Measurements from ENCODE around the gene MIA3.
A peak's percentile ranks its signal among the peaks of the same experiment; 100 is the strongest.
"Not testable (repeated sequence)": the region's sequence is repeated elsewhere in the genome, so short reads cannot be mapped to it uniquely, and the experiment has no call there.

MIA3 gene, protein sequence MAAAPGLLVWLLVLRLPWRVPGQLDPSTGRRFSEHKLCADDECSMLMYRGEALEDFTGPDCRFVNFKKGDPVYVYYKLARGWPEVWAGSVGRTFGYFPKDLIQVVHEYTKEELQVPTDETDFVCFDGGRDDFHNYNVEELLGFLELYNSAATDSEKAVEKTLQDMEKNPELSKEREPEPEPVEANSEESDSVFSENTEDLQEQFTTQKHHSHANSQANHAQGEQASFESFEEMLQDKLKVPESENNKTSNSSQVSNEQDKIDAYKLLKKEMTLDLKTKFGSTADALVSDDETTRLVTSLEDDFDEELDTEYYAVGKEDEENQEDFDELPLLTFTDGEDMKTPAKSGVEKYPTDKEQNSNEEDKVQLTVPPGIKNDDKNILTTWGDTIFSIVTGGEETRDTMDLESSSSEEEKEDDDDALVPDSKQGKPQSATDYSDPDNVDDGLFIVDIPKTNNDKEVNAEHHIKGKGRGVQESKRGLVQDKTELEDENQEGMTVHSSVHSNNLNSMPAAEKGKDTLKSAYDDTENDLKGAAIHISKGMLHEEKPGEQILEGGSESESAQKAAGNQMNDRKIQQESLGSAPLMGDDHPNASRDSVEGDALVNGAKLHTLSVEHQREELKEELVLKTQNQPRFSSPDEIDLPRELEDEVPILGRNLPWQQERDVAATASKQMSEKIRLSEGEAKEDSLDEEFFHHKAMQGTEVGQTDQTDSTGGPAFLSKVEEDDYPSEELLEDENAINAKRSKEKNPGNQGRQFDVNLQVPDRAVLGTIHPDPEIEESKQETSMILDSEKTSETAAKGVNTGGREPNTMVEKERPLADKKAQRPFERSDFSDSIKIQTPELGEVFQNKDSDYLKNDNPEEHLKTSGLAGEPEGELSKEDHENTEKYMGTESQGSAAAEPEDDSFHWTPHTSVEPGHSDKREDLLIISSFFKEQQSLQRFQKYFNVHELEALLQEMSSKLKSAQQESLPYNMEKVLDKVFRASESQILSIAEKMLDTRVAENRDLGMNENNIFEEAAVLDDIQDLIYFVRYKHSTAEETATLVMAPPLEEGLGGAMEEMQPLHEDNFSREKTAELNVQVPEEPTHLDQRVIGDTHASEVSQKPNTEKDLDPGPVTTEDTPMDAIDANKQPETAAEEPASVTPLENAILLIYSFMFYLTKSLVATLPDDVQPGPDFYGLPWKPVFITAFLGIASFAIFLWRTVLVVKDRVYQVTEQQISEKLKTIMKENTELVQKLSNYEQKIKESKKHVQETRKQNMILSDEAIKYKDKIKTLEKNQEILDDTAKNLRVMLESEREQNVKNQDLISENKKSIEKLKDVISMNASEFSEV (N-terminal part only)

DNA sequence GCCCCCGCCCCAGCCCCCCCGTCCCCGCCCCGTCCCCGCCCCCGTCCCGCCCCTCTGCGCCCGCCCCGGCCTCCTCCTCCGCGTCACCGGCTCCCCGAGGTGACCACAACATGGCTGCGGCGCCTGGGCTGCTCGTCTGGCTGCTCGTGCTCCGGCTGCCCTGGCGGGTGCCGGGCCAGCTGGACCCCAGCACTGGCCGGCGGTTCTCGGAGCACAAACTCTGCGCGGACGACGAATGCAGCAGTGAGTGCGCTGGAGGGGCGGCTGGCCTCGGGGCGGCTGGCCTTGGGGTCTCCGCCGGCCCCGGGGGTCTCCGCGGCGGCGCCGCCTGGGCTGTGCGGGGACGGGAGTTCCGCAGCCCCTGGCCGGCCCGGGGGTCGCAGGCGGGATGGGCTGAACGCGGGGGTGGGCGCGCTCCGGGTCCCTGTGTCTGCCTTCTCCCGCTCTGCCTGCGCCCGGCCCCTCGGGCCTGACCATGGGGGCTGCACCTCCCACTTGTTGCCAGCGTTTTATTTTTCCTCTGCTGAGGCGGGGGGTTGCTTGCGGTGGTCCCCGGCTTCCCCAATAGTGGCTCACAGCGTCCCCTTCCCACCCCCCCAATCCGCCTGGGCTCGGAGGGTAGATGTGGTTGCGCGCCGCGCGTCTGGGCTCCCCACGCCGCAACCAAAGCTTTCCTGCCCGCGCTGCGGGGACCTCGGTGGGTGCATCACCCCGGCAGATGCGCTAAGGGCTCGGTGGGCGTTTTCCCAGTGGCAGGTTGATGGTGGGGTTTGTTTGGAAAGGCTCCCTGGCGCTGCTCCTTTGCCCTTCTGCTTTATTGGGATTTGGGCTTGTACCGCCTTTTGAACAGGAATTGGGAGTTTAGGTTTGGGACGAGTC lies at the start of gene MIA3:
TSS of gene MIA3 (plus strand) at position 97 of the 879 bp plus-strand sequence. CDS start at position 111, 14 bp downstream.
- peak; percentile 36 for DNase-seq (ENCODE audit: low spot score)

DNA sequence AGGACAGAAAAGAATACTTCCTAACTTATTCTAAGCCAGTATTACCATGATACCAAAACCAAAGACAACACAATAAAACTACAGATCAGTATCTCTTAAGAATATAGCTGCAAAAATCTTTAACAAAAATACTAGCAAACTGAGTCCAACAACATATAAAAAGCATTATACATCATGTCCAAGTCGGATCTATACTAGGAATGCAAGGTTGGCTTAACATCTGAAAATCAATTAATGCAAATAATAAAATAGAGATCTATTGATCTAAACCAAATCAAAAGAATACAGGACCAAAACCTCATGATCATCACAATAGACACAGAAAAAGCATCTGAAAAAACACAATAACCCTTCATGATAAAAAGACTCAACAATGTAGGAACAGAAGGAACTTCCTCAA lies 47.1 kb upstream of the MIA3 start:
- no peak for DNase-seq (ENCODE audit: low spot score)

DNA sequence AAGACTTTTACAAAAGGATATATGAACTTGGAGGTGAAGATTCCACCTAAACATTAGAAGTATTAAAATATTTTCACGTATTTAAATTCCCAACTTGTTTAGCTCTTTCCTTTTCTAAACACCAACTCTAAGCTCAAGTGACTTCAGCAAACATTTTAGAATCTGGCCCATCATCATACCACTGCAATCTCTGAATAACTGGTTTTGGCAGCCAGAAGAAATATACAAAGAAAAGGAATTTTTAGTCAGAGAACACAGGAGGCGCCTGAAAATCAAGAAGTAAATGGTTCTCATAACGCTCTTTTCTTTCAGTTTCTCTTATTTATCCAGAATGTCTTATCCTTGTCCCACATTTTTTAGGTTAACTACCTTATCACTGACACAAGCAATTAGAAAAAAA lies 38.6 kb upstream of the MIA3 start:
- no peak for DNase-seq (ENCODE audit: low spot score)

DNA sequence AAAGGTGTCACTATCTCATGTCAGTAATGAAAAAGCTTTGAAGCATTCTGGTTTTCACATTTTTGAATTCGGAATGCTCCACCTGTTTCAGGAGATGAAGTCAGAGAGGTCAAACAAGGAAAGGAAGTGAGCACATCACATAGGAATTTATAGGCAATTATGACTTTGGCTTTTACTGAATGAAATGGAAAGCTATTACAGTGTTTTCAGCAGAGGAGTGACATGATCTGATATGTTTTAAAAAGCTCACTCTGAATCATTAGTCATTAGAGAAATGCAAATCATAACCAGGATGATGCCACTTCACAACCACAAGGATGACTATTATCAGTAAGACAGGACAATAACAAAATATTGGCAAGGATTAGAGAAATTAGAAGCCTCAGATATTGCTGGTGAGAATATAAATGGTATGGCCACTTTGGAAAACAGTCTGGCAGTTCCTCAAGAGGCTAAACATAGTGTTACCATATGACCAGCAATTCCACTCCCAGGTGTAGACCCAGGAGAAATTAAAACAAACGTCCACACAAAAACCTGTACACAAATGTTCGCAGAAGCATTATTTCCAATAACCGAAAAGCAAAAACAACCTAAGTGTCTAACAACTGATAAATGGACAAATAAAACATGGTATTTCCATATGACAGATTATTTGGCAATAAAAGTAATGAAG lies 35.7 kb upstream of the MIA3 start:
- DNase-seq (ENCODE audit: low spot score) = peak; percentile 63

DNA sequence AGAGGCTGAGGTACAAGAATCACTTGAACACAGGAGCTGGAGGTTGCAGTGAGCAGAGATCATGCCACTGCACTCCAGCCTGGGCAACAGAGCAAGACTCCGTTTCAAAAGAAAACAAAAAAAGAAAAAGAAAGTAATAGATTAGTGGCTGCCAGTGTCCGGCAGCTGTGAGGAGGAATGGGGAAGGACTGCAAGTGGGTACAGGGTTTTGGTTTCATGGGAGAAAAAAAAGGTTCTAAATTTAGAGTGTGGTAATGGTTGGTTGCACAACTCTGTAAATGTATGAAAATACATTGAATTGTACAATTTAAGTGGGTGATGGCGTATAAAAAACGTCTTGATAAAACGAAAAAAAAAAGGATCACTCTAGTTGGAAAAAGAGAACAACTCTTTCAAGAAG lies 34.8 kb upstream of the MIA3 start:
- DNase-seq (ENCODE audit: low spot score) = no peak

DNA sequence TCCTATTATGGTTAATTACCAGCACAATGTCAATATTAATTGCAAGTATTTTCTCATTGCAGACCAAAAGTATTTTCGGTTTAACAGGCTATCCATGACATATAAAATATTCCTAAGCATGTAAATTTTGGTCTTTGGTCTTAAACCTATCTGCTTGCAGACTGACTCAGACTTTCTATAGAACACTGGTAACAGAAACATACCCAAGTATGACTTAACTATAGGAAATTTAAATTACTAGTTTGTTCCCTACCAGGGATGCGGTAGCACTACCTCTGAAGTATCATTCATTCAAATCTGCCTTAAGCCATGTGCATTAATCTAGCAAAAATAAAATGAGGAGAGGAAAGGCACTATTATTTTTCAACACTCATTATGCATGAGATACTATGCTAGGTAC lies 31.1 kb upstream of the MIA3 start:
- DNase-seq (ENCODE audit: low spot score) = no peak

DNA sequence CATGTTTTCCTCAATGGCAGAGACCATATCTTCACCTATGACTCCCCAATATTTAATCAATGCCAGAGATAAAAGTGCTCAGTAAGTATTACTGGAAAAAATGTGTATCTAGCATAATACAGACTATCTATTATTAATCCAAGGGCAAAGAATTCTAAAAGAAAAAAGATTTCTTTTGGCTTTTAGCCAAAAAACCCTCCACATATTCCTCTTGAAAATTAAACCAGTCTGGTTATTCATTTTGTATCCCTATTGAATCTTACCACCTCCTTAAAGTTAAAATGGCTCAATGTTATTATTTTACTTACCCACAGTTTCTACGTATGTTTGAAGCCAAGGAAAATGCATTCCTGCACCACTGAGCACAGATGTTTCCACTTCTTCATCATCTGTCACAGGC lies 29.8 kb upstream of the MIA3 start:
- DNase-seq (ENCODE audit: low spot score) = no peak

DNA sequence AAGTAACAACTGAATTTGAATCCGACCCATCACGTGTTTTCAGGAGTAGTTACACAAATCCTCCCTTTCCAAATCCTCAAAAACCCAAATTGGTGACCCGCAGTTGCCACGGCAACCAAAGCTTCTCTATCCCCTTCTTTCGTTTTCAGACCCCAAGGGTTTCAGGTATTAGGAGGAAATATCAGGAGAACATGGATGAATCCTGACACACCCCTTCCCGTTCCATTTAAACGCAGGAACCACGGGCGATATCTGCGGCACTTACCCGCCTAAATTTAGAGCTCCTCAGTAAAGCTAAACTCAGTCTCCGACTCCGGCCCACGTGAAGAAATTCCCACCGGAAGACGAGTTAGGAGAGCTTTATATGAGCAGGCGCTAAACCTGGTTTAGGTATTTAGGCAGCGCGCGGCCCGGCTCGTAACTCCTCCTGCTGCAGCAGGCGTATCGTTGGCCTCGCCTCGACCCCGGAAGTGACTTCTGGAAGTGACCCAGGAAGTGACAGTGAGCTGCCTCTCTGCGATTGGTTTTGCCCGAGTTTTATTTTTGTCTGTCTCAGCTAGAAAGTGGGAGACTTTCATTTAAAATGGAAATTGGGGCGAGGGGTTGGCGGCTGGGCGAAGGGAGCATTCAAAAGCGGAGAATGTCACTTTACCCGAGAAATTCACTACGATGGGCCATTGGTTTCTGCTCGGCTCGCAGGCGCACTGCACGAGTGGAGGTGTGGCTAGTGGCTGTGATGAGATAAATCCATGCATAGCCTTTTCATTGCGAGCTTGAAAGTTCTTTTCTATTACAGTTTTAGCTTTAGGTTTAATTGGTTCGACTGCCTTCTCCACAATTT lies 28.2 kb upstream of the MIA3 start, which contains the start of gene TAF1A:
TSS of gene TAF1A (minus strand) at position 472 of the 841 bp plus-strand sequence.
- DNase-seq (ENCODE audit: low spot score) = peak; percentile 46

DNA sequence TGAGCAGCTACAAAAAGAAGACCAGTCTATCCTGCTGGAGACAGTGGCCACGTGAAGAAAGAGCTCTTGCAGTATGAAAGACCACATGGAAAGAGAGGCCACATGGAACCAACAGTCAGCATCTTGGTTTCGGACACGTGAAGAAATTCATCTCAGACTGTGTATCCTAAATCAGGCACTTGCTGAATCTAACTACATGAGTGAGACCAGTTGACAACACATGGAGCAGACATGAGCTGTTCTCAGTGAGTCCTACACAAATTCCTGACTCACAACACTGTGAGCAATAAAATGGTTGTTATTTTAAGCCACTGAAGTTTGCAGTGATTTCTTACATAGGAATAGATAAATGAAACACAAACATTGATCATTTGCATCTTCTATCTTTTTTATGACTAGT lies 25.7 kb upstream of the MIA3 start:
- DNase-seq (ENCODE audit: low spot score) = no peak

DNA sequence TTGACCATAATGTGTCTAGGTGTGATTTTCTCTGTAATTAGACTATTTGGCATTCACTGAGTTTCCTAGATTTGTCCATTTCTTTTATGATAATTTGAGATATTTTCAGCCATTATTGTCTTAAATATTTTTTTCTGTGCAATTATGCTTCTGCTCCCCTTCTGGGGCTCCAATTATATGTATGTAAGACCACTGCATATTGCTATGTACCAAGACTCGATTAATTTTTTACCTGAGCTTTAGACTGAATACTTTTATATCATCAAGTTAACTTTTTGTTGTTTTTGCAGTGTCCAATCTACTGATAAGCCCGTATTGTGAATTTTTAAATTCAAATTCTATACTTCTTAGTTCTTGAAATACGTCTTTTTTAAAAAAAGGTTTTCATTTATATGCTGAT lies 23.1 kb upstream of the MIA3 start:
- no peak for DNase-seq (ENCODE audit: low spot score)

DNA sequence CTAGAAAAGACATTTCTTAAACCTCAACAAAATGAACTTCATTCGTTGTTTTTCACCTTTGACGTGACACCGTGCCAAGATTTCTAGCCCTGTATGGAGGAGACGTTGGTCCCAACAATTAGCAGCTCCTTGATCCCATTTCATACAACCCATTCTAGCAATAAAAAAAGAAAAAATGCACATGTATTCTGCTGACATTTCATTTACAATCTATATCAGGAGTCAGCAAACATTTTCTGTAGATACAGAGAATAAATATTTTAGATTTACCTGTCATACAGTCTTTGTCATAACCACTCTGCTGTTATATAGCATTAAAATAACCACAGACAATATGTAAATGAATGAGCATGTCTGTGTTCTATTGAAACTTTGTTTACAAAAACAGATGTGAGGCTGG lies 21.2 kb upstream of the MIA3 start:
- DNase-seq (ENCODE audit: low spot score) = no peak

DNA sequence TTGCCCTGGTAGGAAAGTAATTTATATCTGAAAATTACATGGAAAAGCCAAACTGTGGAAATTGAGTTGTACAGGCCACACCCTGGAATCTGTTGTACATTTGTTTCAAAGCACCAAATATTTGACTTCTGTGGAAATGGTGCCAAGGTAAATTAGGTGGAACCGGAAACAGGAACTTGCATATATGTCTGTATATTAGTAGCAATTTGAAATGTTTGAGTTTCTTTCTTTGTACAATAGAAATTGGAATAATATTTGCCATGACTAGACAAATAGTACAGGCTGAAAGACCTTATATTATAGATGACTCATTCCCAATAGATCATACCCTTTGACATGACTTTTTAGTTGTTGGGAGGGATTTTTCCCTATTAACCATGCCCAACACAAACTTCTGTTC lies 17.6 kb upstream of the MIA3 start:
- no peak for DNase-seq (ENCODE audit: low spot score)

DNA sequence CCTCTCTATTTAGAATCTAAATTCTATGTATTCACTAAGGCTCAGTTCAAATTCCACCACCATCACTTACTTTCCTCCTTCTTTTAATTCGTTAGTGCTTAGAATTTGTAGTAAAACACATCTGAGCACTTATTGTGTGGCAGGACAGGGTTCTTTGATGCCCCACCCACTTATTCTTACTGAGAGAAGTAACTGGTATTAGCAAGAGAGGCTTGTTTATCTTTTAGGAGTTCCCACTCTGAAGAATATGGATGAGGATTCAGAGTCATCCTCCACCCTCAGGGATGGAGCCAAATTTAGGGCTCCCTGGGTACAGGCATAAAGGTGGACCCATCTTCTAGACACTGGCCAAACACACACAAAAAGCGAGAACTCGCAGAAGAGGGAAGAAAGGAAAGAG lies 16.6 kb upstream of the MIA3 start:
- no peak for DNase-seq (ENCODE audit: low spot score)

DNA sequence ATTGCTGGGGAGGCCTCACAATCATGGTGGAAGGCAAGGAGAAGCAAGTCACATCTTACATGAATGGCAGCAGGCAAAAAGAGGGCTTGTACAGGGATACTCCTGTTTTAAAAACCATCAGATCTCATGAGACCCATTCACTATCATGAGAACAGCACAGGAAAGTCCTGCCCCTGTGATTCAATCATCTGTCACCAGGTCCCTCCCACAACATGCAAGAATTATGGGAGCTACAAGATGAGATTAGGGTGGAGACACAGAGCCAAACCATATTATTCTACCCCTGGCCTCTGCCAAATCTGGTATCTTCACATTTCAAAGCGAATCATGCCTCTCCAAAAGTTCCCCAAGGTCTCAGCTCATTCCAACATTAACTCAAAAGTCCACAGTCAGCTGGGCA lies 11.1 kb upstream of the MIA3 start:
- DNase-seq (ENCODE audit: low spot score) = no peak

DNA sequence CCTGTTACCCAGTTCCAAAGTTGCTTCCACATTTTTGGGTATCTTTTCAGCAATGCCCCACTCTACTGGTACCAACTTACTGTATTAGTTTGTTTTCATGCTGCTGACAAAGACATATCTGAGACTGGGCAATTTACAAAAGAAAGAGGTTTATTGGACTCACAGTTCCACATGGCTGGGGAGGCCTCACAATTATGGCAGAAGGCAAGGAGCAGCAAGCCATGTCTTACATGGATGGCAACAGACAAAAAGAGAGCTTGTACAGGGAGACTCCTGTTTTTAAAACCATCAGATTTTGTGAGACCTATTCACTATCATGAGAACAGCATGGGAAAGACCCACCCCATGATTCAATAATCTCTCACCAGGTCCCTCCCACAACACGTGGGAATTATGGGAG lies 8.8 kb upstream of the MIA3 start:
- DNase-seq (ENCODE audit: low spot score) = not testable (repeated sequence)

DNA sequence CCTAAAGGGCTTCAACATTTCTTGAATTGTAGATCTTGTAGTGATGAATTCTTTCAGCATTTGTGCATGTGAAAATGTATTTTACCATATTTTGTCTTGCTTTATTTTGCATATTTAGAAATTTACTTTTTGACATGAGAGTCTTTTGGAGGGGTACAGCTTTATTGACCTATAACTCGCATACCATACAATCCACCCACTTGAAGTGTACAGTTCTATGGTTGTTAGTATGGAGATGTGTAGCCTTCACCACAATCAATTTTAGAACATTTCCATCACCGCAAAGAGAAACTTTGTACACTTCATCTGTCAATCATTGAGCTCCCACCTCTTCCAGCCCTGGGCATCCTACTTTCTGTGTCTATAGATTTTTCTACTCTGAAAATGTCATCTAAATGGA lies 7.2 kb upstream of the MIA3 start:
- DNase-seq (ENCODE audit: low spot score) = no peak

DNA sequence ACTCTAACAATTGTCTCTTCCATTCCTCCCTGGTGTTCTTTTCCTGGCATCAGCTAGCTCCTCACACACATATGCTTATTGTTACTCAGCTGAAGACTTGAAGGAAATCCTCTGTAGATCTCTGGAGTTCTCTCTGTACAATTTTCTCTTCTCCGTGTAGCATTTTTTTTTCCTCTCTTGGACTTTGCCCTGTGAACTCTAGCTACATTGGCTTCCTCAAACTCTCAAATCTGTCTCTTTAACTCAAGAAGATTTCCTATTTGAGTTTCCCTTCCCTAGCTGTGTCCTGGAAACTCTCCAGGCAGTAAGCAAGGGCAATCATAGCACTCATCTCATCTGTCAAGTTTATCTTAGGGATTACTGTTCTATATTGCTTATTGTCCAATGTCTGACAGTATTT lies 4.3 kb upstream of the MIA3 start:
- no peak for DNase-seq (ENCODE audit: low spot score)

DNA sequence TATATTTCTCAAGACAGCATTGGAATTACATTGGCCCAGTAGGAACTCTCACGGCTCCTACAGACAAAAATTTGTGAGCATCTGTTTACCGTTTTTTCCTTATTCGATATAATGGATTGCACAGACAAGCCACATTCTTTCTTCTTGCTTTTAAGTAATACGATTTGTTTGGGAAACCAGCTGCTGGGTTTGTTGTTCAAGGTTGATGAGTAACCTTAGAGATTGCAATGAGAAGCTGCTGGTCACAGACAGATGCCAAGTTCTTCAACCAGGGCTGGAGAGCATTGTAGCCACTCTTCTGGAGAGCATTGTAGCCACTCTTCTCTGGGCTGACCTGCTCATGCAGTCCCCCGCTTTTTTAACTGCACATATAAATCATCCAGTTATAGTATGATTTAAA lies 1.4 kb upstream of the MIA3 start:
- DNase-seq (ENCODE audit: low spot score) = no peak

DNA sequence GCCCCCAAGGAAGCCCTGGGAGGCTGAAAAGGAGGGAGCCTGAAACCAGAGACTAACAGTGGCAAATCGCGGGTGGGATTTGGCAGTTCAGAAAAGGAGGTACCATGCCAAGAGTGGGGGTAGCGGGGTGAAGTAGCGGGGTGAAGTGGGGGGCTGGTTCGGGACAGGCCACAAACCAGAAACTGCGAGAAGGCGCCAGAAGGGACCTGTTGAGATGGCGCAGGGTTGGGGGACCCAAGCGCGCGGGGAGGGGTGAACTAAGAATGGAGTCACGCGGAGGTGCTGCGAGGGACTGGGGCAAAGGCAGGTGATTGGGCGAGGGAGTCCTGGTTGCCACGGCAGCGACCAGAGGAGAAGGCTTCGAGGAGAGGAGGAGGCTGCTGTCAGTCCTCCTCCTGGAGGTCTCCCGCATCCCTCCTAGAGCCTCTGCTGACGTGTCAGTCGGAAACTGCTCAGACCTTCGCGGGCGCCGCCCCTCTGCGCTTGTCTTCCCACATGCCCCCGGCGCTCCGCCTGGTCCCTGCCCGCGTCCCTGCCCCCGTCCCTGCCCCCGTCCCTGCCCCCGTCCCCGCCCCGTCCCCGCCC lies 438 bp upstream of the MIA3 start:
- peak; percentile 85 for DNase-seq (ENCODE audit: low spot score)
